Stimulated activated CD4-positive, alpha-beta T cell treated with anti-CD3 and anti-CD28 coated beads, Interleukin-15, amount 100 ng/mL, for 1 hour (primary cell): ENCODE results near the gene ELOVL5.
"Not testable (repeated sequence)": the region's sequence is repeated elsewhere in the genome, so short reads cannot be mapped to it uniquely, and the experiment has no call there.

Source experiments
- DNase-seq, 2 donors: peaks; one replicate each; pipeline ENCODE4 v3.0.0-alpha.2; 2020; ENCODE audit warnings: low read depth in 1 of 2, low spot score in 1 of 2

ELOVL5 gene

DNA sequence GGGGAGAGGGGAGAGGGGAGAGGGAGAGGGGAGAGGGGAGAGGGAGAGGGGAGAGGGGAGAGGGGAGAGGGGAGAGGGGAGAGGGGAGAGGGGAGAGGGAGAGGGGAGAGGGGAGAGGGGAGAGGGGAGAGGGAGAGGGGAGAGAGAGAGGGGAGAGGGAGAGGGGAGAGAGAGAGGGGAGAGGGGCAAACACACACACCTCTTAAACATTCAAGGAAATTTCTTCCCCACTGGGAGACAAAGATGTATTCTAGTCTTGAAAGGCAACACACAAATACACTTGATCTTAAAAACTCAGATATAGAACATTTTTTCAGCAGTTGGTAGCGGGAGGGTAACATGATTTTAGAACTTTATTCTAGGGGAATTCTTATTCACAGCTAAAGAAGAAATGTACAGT is 42.5 kb downstream of the ELOVL5 start:
- not testable (repeated sequence) for DNase-seq

- DNase-seq, result not testable (repeated sequence)
These were observed 43.2 kb downstream of the ELOVL5 start for GRCh38 chr6:53305506-53306005.

- not testable (repeated sequence) for DNase-seq
These were observed 43.8 kb downstream of the ELOVL5 start for GRCh38 chr6:53304953-53305352.

DNA sequence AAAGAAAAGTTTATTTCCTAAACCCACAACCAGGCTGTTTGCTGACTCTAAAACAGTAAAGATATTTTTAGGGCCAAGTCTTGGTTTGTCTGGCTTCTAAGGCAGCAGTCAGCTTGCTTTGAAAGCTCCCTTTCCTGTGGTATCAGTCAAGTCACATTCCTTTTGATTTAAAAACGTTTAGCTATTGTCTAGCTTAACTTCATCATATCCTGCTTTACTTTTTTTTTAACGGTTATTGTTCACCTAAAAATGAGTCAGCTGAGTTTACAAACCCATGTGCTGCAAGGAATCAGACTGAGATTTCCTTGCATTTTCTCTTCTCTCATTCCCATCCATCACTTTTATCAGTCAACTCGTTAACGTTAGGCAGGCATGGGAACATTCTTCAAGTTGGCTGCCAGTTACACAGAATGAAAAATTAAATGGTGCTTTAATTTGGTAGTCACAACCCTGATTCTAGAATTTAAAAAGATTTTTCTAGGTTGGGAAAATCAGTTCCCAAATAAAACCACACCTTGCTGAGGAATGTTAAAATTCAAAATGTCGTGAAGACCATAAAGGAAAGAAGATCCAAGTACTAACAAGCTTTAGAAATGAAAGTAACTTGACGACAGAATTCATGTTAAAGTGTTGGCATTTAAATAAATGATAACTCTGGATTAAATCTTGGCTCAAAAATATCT is 45.9 kb downstream of the ELOVL5 start:
- no peak for DNase-seq

GRCh38 chr6:53301801-53302537 is 46.8 kb downstream of the ELOVL5 start:
- DNase-seq, result no peak

GRCh38 chr6:53300656-53301551 is 47.8 kb downstream of the ELOVL5 start:
- no peak for DNase-seq

GRCh38 chr6:53299331-53300005 is 49.3 kb downstream of the ELOVL5 start:
- DNase-seq, result no peak

GRCh38 chr6:53297004-53297403 is 51.7 kb downstream of the ELOVL5 start:
- no peak for DNase-seq

DNA sequence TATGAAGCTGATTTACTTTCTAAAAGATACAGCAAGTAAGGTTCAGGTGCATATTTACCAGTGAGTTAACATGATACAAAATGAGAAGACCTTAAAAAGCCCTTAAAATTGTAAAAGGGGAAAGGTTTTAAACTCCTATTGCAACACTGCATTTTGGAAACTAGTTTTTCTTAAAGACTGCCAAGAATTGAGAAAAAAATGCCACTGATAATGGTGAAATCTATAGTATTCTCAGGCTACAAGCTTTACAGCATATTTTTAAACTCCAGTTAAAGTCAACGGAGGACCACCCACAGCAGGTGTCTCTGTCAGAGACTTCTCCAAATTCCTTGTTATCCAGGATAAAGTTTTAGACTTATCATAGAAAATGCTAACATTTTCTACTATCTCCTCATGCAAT is 53.6 kb downstream of the ELOVL5 start:
- DNase-seq, result no peak

DNA sequence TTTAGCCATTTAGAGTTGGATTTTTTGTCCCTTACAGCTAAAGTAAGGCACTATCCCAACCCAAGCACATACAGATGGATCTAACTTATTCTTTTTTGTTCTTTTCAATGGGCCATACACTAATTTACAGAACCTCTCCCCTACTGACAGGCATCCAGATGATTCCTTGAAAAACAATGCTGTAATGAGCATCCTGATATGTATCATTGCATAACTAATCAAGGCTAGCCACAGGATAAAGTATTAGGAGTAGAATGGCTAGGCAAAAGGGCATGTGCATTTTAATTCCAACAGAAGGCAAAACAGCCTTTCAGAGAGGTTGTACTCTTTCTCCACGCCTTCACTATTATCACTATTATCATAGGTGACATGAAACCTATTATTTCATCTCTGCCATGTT is 54.1 kb downstream of the ELOVL5 start:
- DNase-seq, result no peak

DNA sequence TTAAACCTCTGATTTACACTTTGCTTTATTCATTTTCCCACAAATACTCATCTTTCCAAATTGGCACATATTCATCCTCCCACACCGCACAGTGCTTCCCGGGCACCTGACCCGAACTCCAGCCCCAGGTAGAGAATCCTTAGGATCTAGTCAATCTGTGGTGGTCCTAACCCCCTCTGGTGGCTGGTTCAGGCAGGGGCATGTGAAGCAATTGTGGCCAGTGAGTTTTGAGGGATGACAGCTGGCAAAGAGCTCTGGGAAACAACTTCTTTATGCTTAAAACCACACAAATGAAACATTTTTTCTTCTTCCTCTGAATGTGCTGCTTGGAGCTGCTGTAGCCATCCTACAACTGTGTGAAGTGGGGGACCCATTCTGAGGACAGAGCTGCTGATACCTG is 54.7 kb downstream of the ELOVL5 start:
- DNase-seq, result no peak

- DNase-seq, result no peak
These were observed 55.1 kb downstream of the ELOVL5 start for GRCh38 chr6:53293691-53294090.

- no peak for DNase-seq
These were observed 57.9 kb downstream of the ELOVL5 start for GRCh38 chr6:53290537-53291510.

DNA sequence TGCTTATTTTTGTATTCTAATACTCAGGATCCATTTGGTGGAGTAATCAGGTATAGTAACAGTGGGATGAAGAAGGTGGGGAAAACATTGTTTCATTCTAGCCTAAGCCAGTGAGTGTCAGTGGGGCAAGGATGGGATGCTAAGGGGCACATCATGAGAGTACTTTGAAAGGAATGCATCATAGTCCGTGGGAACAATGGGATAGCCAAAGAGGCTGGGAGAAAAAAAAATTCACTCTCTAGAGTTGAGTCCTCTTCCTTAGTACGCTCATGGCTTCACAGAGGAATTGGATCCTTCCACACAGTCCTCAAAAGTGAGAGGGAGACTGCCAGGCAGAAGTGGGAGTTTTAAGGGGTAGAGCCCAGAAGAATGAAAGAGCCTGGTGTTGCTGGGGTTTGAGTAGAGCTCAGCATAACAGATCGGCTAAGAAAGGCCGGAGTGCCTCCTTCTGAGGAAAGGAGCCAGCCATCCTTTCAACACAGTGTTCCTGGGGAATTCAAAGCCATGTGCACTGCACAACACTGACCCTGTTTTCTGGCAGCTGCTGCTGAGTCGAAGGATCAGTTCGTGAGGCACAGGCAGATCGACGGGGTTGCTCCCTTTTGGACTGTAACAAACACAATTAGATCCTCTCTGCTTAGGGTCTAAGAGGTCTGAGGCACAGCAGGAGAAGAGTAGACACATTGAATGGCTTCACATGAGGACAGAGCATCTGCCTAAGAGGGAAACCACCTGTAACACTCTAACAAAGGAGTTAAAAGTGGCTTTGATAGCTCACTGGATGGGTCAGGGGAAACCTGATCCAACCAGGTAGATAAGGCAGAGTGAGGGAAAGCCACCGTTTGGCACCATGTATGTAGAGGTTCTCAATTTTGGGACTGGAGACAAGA is 61.2 kb downstream of the ELOVL5 start:
- DNase-seq, result no peak

GRCh38 chr6:53284901-53285300 is 63.8 kb downstream of the ELOVL5 start:
- no peak for DNase-seq

DNA sequence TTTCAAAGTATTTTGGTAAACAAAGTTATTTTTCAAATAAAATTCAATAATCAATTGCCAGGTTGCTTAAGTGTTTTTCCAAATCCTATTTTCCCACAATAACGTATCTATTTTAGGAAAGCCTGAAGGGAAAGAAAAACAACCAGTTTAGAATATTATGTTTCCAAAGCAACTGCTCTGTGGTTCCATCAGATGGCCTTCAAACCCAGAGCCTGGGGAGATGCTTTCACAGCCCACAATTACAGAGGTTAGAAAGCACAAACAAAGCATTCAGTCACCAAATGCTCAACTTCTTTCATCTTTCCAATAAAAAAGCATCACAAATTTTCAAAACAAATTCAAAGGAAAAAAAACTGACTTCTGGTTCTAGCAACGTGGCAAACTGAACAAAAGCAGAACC is 66.0 kb downstream of the ELOVL5 start:
- DNase-seq, result no peak

DNA sequence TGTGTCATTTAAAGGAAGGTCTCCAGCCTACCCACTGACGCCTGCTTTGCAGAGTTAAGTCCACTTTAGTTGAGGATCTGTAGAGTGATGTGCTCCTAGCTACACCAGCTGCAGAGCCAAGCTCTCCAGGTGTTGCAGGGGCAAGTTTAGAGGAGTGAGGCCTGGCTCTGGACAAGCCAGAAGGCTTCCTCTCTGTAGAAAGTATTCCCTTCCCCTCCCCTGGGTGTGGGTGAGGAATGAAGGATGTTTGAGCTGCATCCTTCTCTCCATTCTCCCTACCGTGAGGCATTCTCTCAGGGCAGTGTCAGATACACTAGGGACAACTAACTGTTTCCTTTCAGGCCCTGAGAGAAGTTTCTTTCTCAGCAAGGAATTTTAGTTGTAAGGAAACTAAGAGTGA is 66.5 kb downstream of the ELOVL5 start:
- no peak for DNase-seq

DNA sequence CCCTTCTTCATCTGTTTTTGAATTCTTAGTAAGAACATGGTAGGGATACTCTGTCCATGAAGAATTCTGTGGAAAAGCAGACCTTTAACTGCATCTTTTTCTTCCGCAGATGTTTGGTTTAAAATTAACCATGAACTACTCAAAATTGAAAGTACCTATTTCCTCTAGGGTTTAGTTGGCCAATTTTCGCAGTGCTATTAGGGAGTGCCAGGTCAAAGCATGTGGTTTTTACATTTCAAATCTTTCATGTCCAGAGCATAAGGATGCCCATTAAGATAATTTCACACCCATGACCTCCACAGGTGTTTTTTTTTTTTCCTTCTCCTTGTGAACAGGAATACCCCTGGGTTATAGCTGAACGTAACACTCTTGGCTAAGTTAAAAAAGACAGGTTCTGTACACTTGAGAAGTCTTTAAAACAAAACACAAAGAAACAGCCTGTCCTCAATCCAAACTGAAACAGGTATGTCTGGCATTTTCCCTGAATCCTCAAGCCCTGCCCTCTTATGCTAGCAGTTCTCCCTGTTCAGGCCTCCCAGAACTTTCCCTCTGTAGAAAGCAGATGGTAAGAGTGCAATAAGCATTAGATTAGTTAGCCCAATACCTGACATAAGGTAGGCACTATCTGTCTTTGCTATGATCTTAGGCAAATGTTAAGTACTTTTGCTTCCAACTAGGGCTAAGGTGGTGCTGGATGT is 67.1 kb downstream of the ELOVL5 start:
- DNase-seq, result no peak
